Tibial nerve (tissue), 4 donors: ENCODE data around the gene ZNF326. TPM values are rescaled to one million over a fixed set of nuclear protein-coding genes. Genes with fewer than 3 reads are reported as not detected.

Experiments used
- DNase-seq, 2 donors: peaks; one replicate each; pipeline ENCODE4 v3.0.0-alpha.2; 2019; ENCODE audit warnings: low spot score in 2 of 2
- H3K27ac ChIP-seq, 4 donors: fragments of 200-600 bp; sonication (generic) in 3 of 4; one replicate each; pipeline ENCODE4 v1.5.1; 2017 to 2019; ENCODE audit warnings: mild to moderate bottlenecking in 1 of 4
- H3K27me3 ChIP-seq, 2 donors: fragments of 200-600 bp; sonication (generic) in 1 of 2; one replicate each; pipeline versions ENCODE4 v1.5.1 to v1.6.0; 2017 to 2019
- H3K36me3 ChIP-seq, 3 donors: fragments of 200-600 bp; sonication (generic); one replicate each; pipeline ENCODE4 v1.5.1; 2018 to 2019
- H3K4me1 ChIP-seq, 4 donors: fragments of 200-600 bp; sonication (generic) in 3 of 4; one replicate each; pipeline ENCODE4 v1.5.1; 2017 to 2019
- H3K4me3 ChIP-seq, 4 donors: fragments of 200-600 bp; sonication (generic) in 3 of 4; one replicate each; pipeline ENCODE4 v1.5.1; 2017 to 2019; ENCODE audit warnings: mild to moderate bottlenecking in 1 of 4, moderate library complexity in 1 of 4
- H3K9me3 ChIP-seq, 4 donors: fragments of 200-600 bp; sonication (generic) in 3 of 4; one replicate each; pipeline ENCODE4 v1.5.1; 2017 to 2019
- EP300 ChIP-seq, 2 donors: sonication (generic); formaldehyde crosslinking; IDR thresholded peaks; one replicate each; pipeline ENCODE4 v1.6.1; 2017; ENCODE audit warnings: antibody characterized with exemption in 2 of 2, mild to moderate bottlenecking in 1 of 2
- POLR2A ChIP-seq, 2 donors: fragments of 450-650 bp; IDR thresholded peaks; one replicate each; pipeline ENCODE4 v1.6.1; 2017; ENCODE audit warnings: antibody characterized with exemption in 2 of 2, mild to moderate bottlenecking in 2 of 2, moderate library complexity in 2 of 2
- WGBS, 2 donors: methylation state at CpG; one replicate each; pipeline ENCODE4 v1.1.5; 2018; 5-methylcytosine and 5-hydroxymethylcytosine counted together
- small RNA-seq: library from RNA; depleted of rRNA; stranded (forward); fragments of <200 nt; gene quantifications from one replicate; pipeline ENCODE3, GENCODE V24; 2016
- total RNA-seq, 4 donors: library from RNA; depleted of rRNA; stranded (reverse); fragments of >200 nt; gene quantifications; one replicate each; pipeline ENCODE4 v1.1.0, GENCODE V29; 2016
- TF ChIP-seq, protein P1 (sequence below), 5 experiments: fragments of 200-600 bp in 3 of 5; fragments of 450-650 bp in 2 of 5; sonication (generic) in 3 of 5; IDR thresholded peaks; one replicate each; pipeline ENCODE4 v1.5.1; 2016 to 2019; ENCODE audit warnings: antibody characterized with exemption in 5 of 5, mild to moderate bottlenecking in 3 of 5, moderate library complexity in 2 of 5

The ZNF326 gene
- total RNA-seq, 4 donors from 2014 or later = 16.5 to 27.4 (median 24.2) TPM

DNA sequence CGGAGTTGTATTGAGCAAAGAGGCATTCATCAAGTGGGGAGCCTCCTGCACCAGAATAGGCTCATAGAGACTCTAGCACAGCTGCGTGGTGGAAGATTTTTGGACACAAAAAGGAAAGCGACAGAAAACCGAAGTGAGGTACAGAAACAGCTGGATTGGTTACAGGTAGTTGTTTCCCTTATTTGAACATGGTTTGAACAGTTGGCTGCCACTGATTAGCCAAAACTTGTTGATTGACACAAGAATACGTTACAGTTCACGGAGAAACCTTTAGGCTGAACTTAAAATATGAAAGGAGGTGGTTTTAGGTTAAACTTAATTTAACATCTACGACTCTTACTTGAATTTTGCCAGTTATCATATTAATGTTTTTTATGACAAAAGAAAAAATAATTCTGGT, 89.1 kb downstream of the ZNF326 start:
- 92 to 94% methylated on average over 7 of the region's 7 CpGs for WGBS, 2 donors
- no peak for TF ChIP-seq POLR2A (IDR thresholded peaks at IDR 0.05)
- TF ChIP-seq, protein P1, sequence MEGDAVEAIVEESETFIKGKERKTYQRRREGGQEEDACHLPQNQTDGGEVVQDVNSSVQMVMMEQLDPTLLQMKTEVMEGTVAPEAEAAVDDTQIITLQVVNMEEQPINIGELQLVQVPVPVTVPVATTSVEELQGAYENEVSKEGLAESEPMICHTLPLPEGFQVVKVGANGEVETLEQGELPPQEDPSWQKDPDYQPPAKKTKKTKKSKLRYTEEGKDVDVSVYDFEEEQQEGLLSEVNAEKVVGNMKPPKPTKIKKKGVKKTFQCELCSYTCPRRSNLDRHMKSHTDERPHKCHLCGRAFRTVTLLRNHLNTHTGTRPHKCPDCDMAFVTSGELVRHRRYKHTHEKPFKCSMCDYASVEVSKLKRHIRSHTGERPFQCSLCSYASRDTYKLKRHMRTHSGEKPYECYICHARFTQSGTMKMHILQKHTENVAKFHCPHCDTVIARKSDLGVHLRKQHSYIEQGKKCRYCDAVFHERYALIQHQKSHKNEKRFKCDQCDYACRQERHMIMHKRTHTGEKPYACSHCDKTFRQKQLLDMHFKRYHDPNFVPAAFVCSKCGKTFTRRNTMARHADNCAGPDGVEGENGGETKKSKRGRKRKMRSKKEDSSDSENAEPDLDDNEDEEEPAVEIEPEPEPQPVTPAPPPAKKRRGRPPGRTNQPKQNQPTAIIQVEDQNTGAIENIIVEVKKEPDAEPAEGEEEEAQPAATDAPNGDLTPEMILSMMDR (IDR thresholded peaks at IDR 0.05) = no peak
- TF ChIP-seq EP300 (IDR thresholded peaks at IDR 0.05) = no peak

More for the DNA sequence above, 89.1 kb downstream of the ZNF326 start:
- Histone ChIP-seq H3K27me3 (no peaks in the 10 kb centered on the region), H3K36me3 (no peaks in the 10 kb centered on the region), H3K4me1 (no peaks in the 10 kb centered on the region), H3K4me3 (no peak overlapping the region), H3K27ac (no peak overlapping the region), H3K9me3 (no peaks in the 10 kb centered on the region)
- no peak for DNase-seq

Small RNA genes lying within 50 kb of the gene (small RNA-seq; reads per million reads assigned to genes)
- gene RN7SKP272 = not detected

Other genes starting within 250 kb of the ZNF326 start
- 10 to 100 TPM; 11.1 to 19.0 (median 15.3) TPM for gene LRRC8D, start 174.1 kb upstream of the ZNF326 start, total RNA-seq